HG02623 (cell line): Measurements from ENCODE around the gene AVPR1B.
"Not testable (repeated sequence)": the region's sequence is repeated elsewhere in the genome, so short reads cannot be mapped to it uniquely, and the experiment has no call there.

ENCODE experiments used
- ATAC-seq: cut with Tn5 transposase; IDR thresholded peaks from one replicate; pipeline ENCODE4 v1.9.1; 2021; ENCODE audit warnings: moderate library complexity; ENCODE audit not compliant: unreplicated experiment

Gene AVPR1B

DNA sequence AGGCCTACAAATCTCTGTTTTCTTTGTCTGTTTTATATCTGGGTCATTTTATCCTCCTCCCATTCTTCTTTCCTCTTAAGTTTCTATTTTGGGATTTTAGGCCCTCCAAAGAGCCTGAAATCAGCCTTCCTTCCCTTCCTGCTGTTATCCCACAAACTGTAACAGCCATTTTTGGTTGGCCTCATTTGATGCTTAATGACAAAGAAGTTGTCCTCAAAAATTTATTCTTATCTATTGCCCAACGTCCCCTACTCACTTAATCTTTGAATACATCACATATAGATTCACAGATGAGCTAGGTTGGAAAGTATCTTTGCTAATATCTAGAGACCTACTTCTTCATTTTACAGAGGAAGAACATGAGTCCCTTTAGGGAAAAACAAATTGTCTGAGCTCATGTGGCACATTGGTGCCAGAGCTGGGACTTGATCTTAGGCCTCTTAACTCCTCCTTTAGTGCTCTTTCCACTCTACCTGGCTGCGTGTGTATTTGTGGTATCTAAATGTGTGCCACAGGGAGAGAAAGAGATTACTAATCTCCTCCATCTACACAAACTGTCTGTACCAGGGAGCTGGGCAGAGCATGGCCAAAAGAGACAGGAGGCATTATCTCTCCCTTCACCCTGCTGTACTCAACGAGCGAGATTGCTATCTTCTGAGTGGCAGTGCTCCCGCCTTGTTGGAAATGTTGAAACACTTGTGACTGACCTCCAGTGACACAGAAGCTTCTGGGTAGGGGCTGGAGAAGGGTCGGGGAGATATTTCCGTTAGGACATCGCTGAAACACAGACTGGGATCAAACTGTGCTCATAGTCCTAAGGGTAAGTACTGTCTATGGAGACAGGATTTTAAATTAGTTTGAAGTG, 34.1 kb downstream of the AVPR1B start:
- no peak for ATAC-seq

DNA sequence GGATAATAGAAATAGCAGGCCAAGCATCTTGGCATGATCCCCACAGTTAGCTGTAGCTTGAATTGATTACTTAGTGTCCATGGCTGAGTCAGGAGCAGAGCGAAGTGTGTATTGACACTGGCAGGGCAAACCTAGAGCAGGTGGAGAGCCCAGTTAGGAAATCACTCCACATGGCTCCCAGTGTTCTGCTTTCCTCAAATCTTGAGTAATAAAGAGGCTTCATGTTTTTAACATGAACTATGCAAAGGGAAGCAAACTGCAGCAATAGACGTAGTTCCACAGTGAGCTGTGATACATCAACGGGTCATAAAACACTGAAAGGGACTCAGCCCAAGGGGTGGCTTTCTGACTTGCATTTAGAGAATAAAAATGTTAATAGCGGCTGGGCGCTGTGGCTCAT, 35.3 kb downstream of the AVPR1B start:
- ATAC-seq, result no peak

- no peak for ATAC-seq
Measured at GRCh38 chr1:206080026-206080820, 37.0 kb downstream of the AVPR1B start.

DNA sequence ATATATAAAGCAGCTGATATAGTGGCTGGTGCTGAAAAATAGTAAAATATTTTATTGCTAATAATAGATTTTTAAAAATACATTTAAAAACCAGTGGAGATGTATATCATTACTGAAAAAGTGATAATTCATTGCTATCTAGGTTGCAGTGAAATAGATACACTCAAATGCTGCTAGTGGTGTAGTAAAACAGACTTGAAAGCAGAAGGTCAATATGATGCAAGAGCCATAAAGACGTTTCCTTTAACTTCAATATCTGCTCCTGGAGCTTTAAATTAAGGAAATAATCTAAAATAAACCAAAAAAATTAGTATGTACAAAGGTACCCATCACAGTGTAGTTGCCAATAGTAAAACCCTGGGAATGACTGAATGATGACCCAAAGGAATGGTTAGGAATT, 38.1 kb downstream of the AVPR1B start:
- no peak for ATAC-seq

DNA sequence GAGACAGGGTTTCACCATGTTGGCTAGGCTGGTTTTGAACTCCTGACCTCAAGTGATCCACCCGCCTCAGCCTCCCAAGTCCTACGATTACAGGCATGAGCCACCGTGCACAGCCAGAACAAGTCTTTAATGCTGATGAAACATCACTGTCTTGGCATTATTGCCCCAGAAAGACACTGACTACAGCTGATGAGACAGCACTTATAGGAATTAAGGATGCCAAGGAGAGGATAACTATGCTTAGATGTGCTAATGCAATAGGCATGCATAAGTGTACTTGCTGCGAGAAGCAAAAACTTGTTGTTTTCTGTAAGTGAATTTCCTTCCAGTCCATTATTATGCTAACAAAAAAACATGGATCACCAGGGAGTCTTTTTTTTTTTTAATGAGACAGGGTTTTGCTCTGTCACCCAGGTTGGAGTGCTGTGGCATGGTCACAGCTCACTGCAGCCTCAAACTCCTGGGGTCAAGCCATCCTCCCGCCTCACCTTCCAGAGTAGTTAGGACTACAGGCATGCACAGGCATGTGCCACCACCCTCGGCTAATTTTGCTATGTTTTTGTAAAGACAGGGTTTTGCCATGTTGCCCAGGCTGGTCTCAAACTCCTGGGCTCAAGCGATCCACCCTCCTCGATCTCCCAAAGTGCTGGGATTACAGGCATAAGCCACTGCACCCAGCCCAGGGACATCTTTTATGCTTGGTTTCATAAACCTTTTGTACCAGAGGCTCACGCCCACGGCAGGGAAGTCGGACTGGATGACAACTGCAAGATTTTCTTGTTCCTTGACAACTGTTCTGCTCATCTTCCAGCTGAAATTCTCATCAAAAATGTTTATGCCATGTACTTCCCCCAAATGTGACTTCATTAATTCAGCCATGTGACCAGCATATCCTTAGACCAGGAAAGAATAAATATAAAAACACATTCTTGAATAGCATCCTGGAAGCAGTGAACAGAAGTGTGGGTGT, 41.1 kb downstream of the AVPR1B start:
- ATAC-seq, result no peak

- ATAC-seq, result no peak
Measured at GRCh38 chr1:206074839-206075238, 42.3 kb downstream of the AVPR1B start.

DNA sequence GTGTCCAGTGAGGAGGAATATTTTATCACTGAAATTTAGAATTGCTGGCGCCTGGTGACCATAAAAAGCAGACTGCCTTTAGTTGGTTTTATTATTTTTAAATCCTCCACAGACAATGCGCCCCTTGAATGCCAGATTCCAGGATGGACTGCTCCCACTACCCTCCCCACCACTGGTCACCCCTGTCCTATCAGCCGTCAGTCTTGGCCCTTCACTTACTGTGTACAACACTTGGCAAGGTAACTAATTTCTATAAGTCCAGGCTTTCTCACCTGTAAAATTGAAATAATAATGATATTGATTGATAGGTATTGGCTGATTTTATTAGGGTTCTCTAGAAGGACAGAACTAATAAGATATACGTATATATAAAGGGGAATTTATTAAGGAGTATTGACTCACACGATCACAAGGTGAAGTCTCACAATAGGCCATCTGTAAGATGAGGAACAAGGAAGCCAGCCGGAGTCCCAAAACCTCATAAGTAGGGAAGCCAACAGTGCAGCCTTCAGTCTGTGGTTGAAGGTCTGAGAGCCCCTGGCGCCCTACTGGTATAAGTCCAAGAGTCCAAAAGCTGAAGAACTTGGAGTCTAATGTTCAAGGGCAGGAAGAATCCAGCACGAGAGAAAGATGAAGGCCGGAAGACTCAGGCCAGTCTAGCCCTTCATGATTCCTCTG, 46.4 kb downstream of the AVPR1B start:
- no peak for ATAC-seq

GRCh38 chr1:206068314-206068713, 48.9 kb downstream of the AVPR1B start:
- ATAC-seq, result peak; percentile 8

GRCh38 chr1:206067486-206068227, 49.5 kb downstream of the AVPR1B start:
- peak; percentile 34 for ATAC-seq

GRCh38 chr1:206066479-206067171, 50.6 kb downstream of the AVPR1B start:
- ATAC-seq, result peak; percentile 78

DNA sequence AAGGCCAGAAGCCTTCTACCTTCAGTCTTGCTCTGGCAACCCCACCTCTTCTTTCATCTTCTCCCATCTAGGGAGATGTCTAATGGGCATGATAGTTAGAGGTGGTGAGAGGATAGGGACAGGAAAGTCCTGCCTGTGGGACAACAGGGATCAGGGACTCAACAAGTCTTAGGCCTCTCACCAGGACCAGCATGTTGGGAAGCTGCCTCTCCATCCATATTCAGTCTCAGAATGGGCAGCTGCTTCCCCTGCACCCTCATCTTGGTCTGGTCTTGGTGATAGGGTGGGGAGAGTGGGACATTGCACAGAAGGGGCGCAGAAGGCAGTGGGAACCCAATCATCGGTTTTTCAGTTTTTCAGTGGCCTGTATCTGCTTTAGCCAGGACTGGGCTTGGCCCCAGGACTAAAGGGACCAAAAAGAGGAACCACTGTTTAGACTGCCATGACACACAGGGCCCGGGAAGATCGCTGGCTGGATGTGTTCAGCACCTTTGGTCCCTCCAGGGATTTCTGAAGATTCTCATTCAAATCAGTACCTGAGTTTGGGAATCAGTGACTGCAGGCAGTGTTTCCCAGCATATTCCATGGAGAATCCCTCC, 51.5 kb downstream of the AVPR1B start:
- ATAC-seq, result no peak

DNA sequence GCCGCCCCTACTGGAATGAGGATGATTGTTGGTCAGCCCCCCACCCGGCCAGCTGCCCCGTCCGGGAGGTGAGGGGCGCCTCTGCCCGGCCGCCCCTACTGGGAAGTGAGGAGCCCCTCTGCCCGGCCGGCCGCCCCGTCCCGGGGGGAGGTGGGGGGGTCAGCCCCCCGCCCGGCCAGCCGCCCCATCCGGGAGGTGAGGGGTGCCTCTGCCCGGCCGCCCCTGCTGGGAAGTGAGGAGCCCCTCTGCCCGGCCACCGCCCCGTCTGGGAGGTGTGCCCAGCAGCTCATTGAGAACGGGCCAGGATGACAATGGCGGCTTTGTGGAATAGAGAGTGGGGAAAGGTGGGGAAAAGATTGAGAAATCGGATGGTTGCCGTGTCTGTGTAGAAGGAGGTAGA, 52.7 kb downstream of the AVPR1B start:
- ATAC-seq, result not testable (repeated sequence)

DNA sequence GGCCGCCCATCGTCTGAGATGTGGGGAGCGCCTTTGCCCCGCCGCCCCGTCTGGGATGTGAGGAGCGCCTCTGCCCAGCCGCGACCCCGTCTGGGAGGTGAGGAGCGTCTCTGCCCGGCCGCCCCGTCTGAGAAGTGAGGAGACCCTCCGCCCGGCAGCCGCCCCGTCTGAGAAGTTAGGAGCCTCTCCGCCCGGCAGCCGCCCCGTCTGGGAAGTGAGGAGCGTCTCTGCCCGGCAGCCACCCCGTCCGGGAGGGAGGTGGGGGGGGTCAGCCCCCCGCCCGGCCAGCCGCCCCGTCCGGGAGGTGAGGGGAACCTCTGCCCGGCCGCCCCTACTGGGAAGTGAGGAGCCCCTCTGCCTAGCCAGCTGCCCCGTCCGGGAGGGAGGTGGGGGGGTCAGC, 53.2 kb downstream of the AVPR1B start:
- ATAC-seq, result not testable (repeated sequence)

DNA sequence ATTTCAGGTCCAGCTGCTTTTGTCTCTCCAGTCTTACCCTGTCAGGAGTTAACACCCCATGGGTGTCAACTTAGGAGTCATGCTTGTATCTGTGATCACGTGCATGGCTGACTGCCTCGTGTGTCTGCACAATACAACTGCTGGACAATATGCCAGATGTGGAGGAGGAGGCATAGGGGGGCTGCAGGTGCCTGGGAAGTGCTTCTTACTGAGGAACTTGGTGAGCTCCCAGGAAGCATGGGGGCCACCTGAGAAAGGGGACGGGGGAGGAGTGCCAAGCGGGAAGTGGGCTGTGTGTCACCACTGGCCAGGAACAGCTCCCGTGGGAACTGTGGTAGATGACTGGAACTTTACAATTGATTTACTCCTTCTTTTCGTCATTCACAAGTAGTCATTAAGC, 54.7 kb downstream of the AVPR1B start:
- ATAC-seq, result no peak

GRCh38 chr1:206060844-206061243, 56.3 kb downstream of the AVPR1B start:
- no peak for ATAC-seq
